HEK293 (cell line): ENCODE data around the gene MAP7D1.
"Not testable (repeated sequence)": the region's sequence is repeated elsewhere in the genome, so short reads cannot be mapped to it uniquely, and the experiment has no call there.

Source experiments
- CTCF ChIA-PET: fragments of 350-600 bp; formaldehyde crosslinking; extraction: SDS; loops from one replicate; lab custom pipeline; 2021; ENCODE audit warnings: antibody characterized with exemption; lab: Yijun Ruan, JAX
- POLR2A ChIA-PET: fragments of 300-600 bp; formaldehyde crosslinking; extraction: SDS; loops from one replicate; lab custom pipeline; 2020; ENCODE audit warnings: antibody characterized with exemption, inconsistent platforms; lab: Yijun Ruan, JAX
- H3K27ac ChIP-seq: fragments of 200-500 bp; sonication (Bioruptor generic); 2 replicates; pipeline ENCODE4 v1.5.1; 2014; ENCODE audit warnings: low read depth, low read length, control low read depth, inconsistent platforms; ENCODE audit errors: extremely low read depth
- H3K36me3 ChIP-seq, 2 experiments: fragments of 200-500 bp in 1 of 2; sonication (Bioruptor generic) in 1 of 2; 1 replicate in 1 of 2; 2 replicates in 1 of 2; pipeline ENCODE4 v1.5.1; 2014 to 2017; ENCODE audit warnings: inconsistent platforms in 2 of 2, low read length in 2 of 2; ENCODE audit not compliant: control insufficient read depth in 2 of 2, insufficient read depth in 1 of 2
- H3K4me1 ChIP-seq: fragments of 200-500 bp; sonication (Bioruptor generic); 2 replicates; pipeline ENCODE4 v1.5.1; 2014; ENCODE audit warnings: mild to moderate bottlenecking, low read length, inconsistent platforms; ENCODE audit not compliant: control insufficient read depth, insufficient read depth
- H3K4me3 ChIP-seq: 2 replicates; pipeline ENCODE4 v1.5.1; 2011; ENCODE audit warnings: low read depth, mild to moderate bottlenecking, control low read depth, low read length, moderate library complexity
- H3K9me3 ChIP-seq: fragments of 200-500 bp; sonication (Bioruptor generic); 2 replicates; pipeline ENCODE4 v1.5.1; 2014; ENCODE audit warnings: low read depth, low read length, inconsistent platforms; ENCODE audit not compliant: control insufficient read depth, insufficient read depth
- BCL11A ChIP-seq: fragments of 450-650 bp; formaldehyde crosslinking; IDR thresholded peaks from 2 replicates; pipeline ENCODE4 v1.5.1; 2016; ENCODE audit warnings: low read depth, missing biosample characterization, missing genetic modification characterization
- BCL11B ChIP-seq: fragments of 450-650 bp; formaldehyde crosslinking; IDR thresholded peaks from 2 replicates; pipeline ENCODE4 v1.5.1; 2016; ENCODE audit warnings: low read depth, missing biosample characterization, missing genetic modification characterization
- CTCF ChIP-seq: fragments of 450-650 bp; formaldehyde crosslinking; IDR thresholded peaks from 2 replicates; pipeline ENCODE4 v1.5.1; 2016; ENCODE audit warnings: missing biosample characterization, missing genetic modification characterization
- GLIS1 ChIP-seq: fragments of 450-650 bp; formaldehyde crosslinking; IDR thresholded peaks from 2 replicates; pipeline ENCODE4 v1.5.1; 2016; ENCODE audit warnings: missing biosample characterization, missing genetic modification characterization
- KLF1 ChIP-seq: fragments of 450-650 bp; formaldehyde crosslinking; IDR thresholded peaks from 2 replicates; pipeline ENCODE4 v1.5.1; 2016; ENCODE audit warnings: missing biosample characterization, missing genetic modification characterization
- SALL2 ChIP-seq: fragments of 450-650 bp; formaldehyde crosslinking; IDR thresholded peaks from 2 replicates; pipeline ENCODE4 v1.5.0; 2017; ENCODE audit warnings: missing biosample characterization, mild to moderate bottlenecking, missing genetic modification characterization, borderline replicate concordance
- ZBTB1 ChIP-seq: fragments of 450-650 bp; formaldehyde crosslinking; IDR thresholded peaks from 2 replicates; pipeline ENCODE4 v1.5.1; 2016; ENCODE audit warnings: missing biosample characterization, missing genetic modification characterization
- ZNF10 ChIP-seq: fragments of 450-650 bp; formaldehyde crosslinking; IDR thresholded peaks from 2 replicates; pipeline ENCODE4 v1.5.1; 2017; ENCODE audit warnings: missing biosample characterization, missing genetic modification characterization
- ZNF354C ChIP-seq: fragments of 450-650 bp; formaldehyde crosslinking; IDR thresholded peaks from 2 replicates; pipeline ENCODE4 v1.5.1; 2016; ENCODE audit warnings: missing biosample characterization, missing genetic modification characterization, low read depth, borderline replicate concordance
- ZNF473 ChIP-seq: fragments of 450-650 bp; formaldehyde crosslinking; IDR thresholded peaks from 2 replicates; pipeline ENCODE4 v1.5.1; 2017; ENCODE audit warnings: missing biosample characterization, missing genetic modification characterization
- ZNF488 ChIP-seq: fragments of 450-650 bp; formaldehyde crosslinking; IDR thresholded peaks from 2 replicates; pipeline ENCODE4 v1.5.1; 2016; ENCODE audit warnings: missing biosample characterization, missing genetic modification characterization
- ZNF501 ChIP-seq: fragments of 450-650 bp; formaldehyde crosslinking; IDR thresholded peaks from 2 replicates; pipeline ENCODE4 v1.5.1; 2016; ENCODE audit warnings: missing biosample characterization, missing genetic modification characterization
- ZNF521 ChIP-seq: fragments of 450-650 bp; formaldehyde crosslinking; IDR thresholded peaks from 2 replicates; pipeline ENCODE4 v1.5.1; 2017; ENCODE audit warnings: missing biosample characterization, mild to moderate bottlenecking, missing genetic modification characterization
- ZNF530 ChIP-seq: fragments of 450-650 bp; formaldehyde crosslinking; IDR thresholded peaks from 2 replicates; pipeline ENCODE4 v1.5.1; 2016; ENCODE audit warnings: low read depth, missing biosample characterization, missing genetic modification characterization
- ZNF560 ChIP-seq: fragments of 450-650 bp; formaldehyde crosslinking; IDR thresholded peaks from 2 replicates; pipeline ENCODE4 v1.5.1; 2017; ENCODE audit warnings: missing biosample characterization, missing genetic modification characterization, borderline replicate concordance
- ZNF600 ChIP-seq: fragments of 450-650 bp; formaldehyde crosslinking; IDR thresholded peaks from 2 replicates; pipeline ENCODE4 v1.5.1; 2016; ENCODE audit warnings: missing biosample characterization, missing genetic modification characterization
- ZNF645 ChIP-seq: fragments of 450-650 bp; formaldehyde crosslinking; IDR thresholded peaks from 2 replicates; pipeline ENCODE4; 2016; ENCODE audit warnings: missing biosample characterization, missing genetic modification characterization
- ZNF654 ChIP-seq: fragments of 450-650 bp; formaldehyde crosslinking; IDR thresholded peaks from 2 replicates; pipeline ENCODE4 v1.5.1; 2016; ENCODE audit warnings: low read depth, missing biosample characterization, missing genetic modification characterization
- ZNF677 ChIP-seq: fragments of 450-650 bp; IDR thresholded peaks from 2 replicates; pipeline ENCODE4 v1.5.0; 2018; ENCODE audit warnings: missing biosample characterization, mild to moderate bottlenecking, missing genetic modification characterization, moderate library complexity
- ZNF707 ChIP-seq: fragments of 450-650 bp; formaldehyde crosslinking; IDR thresholded peaks from 2 replicates; pipeline ENCODE4 v1.5.1; 2016; ENCODE audit warnings: missing biosample characterization, missing genetic modification characterization
- ZNF830 ChIP-seq: fragments of 450-650 bp; IDR thresholded peaks from 2 replicates; pipeline ENCODE4 v1.5.0; 2018; ENCODE audit warnings: missing biosample characterization, missing genetic modification characterization, low read depth, mild to moderate bottlenecking, moderate library complexity

The MAP7D1 gene

GRCh38 chr1:36217670-36218069 is 61.7 kb downstream of the MAP7D1 start:
- Histone ChIP-seq H3K4me1 (no peaks in the 10 kb centered on the region), H3K36me3 (no peaks in the 10 kb centered on the region), H3K4me3 (no peak overlapping the region), H3K9me3 (no peaks in the 10 kb centered on the region), H3K27ac (no peak overlapping the region)
- POLR2A ChIA-PET: interaction anchor here (0.6 kb wide), 1 partner anchor 21 kb away, joined by 4 read pairs; no protein-coding TSS in a partner anchor
- CTCF ChIA-PET: interaction anchor here (0.6 to 0.7 kb wide), 3 partner anchors 28 to 204 kb away, joined by 3 to 4 read pairs (median 3); no protein-coding TSS in a partner anchor
- TF ChIP-seq ZNF521 (tag by site-specific recombination): no peak
- 0 out of 2 replicates have a peak, but pooled peaks have one; percentile 33 for TF ChIP-seq CTCF (tag by site-specific recombination)
- TF ChIP-seq ZNF354C (tag by site-specific recombination): no peak
- no peak for TF ChIP-seq ZNF10 (tag by site-specific recombination)
- no peak for TF ChIP-seq SALL2 (tag by site-specific recombination)
- TF ChIP-seq ZNF473 (tag by site-specific recombination): no peak
- no peak for TF ChIP-seq BCL11B (tag by site-specific recombination)
- TF ChIP-seq ZBTB1 (tag by site-specific recombination): no peak
- TF ChIP-seq ZNF677 (tag by site-specific recombination): no peak
- TF ChIP-seq ZNF654 (tag by site-specific recombination): peak; percentile 48
- no peak for TF ChIP-seq ZNF488 (tag by site-specific recombination)
- no peak for TF ChIP-seq ZNF707 (tag by site-specific recombination)
- TF ChIP-seq GLIS1 (tag by site-specific recombination): no peak
- no peak for TF ChIP-seq KLF1
- TF ChIP-seq, all 188 proteins: peak for 2

- H3K9me3 ChIP-seq, H3K4me1 ChIP-seq, H3K27ac ChIP-seq, H3K4me3 ChIP-seq, H3K36me3 ChIP-seq, POLR2A ChIA-PET: not testable (repeated sequence)
- CTCF ChIA-PET: interaction anchor here (1.3 kb wide), 1 partner anchor 61 kb away, joined by 3 read pairs; no protein-coding TSS in a partner anchor
Measured at GRCh38 chr1:36221901-36222300, 65.9 kb downstream of the MAP7D1 start.

- POLR2A ChIA-PET: interaction anchor here (0.9 to 2.2 kb wide), 6 partner anchors 11 to 73 kb away, joined by 4 to 24 read pairs (median 6); partner anchors contain the start of gene TRAPPC3
- CTCF ChIA-PET: interaction anchor here (0.6 to 2.6 kb wide), 4 partner anchors 15 to 196 kb away, joined by 3 to 17 read pairs (median 6); no protein-coding TSS in a partner anchor
Measured at GRCh38 chr1:36222481-36223380, 66.8 kb downstream of the MAP7D1 start.

More at GRCh38 chr1:36222481-36223380, 66.8 kb downstream of the MAP7D1 start:
- H3K4me3 ChIP-seq: no peak overlapping the region; the same call in 1 of the 2 replicates
- no peaks in the 10 kb centered on the region for H3K9me3 ChIP-seq
- TF ChIP-seq BCL11A (no peak), ZNF560 (no peak), ZNF645 (tag by site-specific recombination) (no peak), ZNF830 (tag by site-specific recombination) (no peak), ZNF501 (tag by site-specific recombination) (no peak), ZNF600 (tag by site-specific recombination) (peak; percentile 26; the same call in 1 of the 2 replicates), ZNF530 (tag by site-specific recombination) (no peak)
- TF ChIP-seq, all 188 proteins: peak for 1
- Histone ChIP-seq H3K36me3 (peaks cover 3 to 15% of the 10 kb centered on the region in 2 experiments; a peak in 2 of 3 replicates), H3K27ac (peak overlapping the region; percentile 60), H3K4me1 (no peaks in the 10 kb centered on the region)
